HepG2 (cell line): Measurements from ENCODE around the gene RSL1D1. TPM values are rescaled to one million over a fixed set of nuclear protein-coding genes. Genes with fewer than 3 reads are reported as not detected.

Experiments used
- ATAC-seq: fragments of 200-7000 bp; cut with Tn5 transposase; 3 replicates; pipeline ENCODE4 v1.9.1; 2020; ENCODE audit warnings: mild to moderate bottlenecking, moderate library complexity
- BruUV-seq: library from RNA; stranded (reverse); fragments of 400-500 nt; replicated peaks from 2 replicates; lab custom pipeline; 2021; lab: Mats Ljungman, UMichigan
- CTCF ChIA-PET: fragments of 300-600 bp; formaldehyde crosslinking; extraction: SDS; loops from one replicate; lab custom pipeline; 2021; ENCODE audit warnings: low total read pairs, inconsistent platforms, low intra/inter-chr PET ratio; lab: Yijun Ruan, JAX
- POLR2A ChIA-PET: fragments of 350-600 bp; sonication (Branson Sonifier 250); formaldehyde crosslinking; loops from one replicate; lab custom pipeline; 2020; ENCODE audit warnings: antibody characterized with exemption, inconsistent platforms; lab: Yijun Ruan, JAX
- DNase-seq: peaks from one replicate; pipeline ENCODE4 v3.0.0-alpha.2; 2015; ENCODE audit warnings: low spot score
- FAIRE-seq: peaks from 3 replicates; lab custom pipeline; 2011; peaks lifted over from hg19 to GRCh38; lab: Jason Lieb, UNC
- H2AFZ ChIP-seq: one replicate; pipeline ENCODE4 v1.6.1; 2011; ENCODE audit warnings: low read length, inconsistent platforms
- H3K27ac ChIP-seq: fragments of 300-600 bp; 3 replicates; pipeline ENCODE4 v1.8.0; 2011; ENCODE audit warnings: mixed run types, mild to moderate bottlenecking, mixed read lengths, low read length, inconsistent platforms; ENCODE audit not compliant: insufficient read depth; ENCODE audit errors: extremely low read length
- H3K27me3 ChIP-seq, 2 experiments: fragments of 200-600 bp in 1 of 2; 2 replicates in 1 of 2; 3 replicates in 1 of 2; pipeline versions ENCODE4 v1.6.0 to v1.8.0; 2011; ENCODE audit warnings: low read length in 2 of 2, mild to moderate bottlenecking in 2 of 2, moderate library complexity in 2 of 2, inconsistent platforms in 1 of 2; ENCODE audit not compliant: insufficient read depth in 2 of 2, control insufficient read depth in 1 of 2
- H3K36me3 ChIP-seq, 2 experiments: fragments of 200-600 bp in 1 of 2; replicated peaks in 1 of 2; 2 replicates in 1 of 2; 3 replicates in 1 of 2; pipeline versions ENCODE4 v1.5.1 to v1.8.0; 2011; ENCODE audit warnings: low read length in 2 of 2, inconsistent platforms in 1 of 2; ENCODE audit not compliant: insufficient read depth in 2 of 2, control insufficient read depth in 1 of 2
- H3K4me1 ChIP-seq: 2 replicates; pipeline ENCODE4 v1.5.1; 2012; ENCODE audit warnings: low read length, inconsistent platforms; ENCODE audit not compliant: insufficient read depth
- H3K4me2 ChIP-seq: 2 replicates; pipeline ENCODE4 v1.6.0; 2011; ENCODE audit warnings: low read depth, low read length, inconsistent platforms
- H3K4me3 ChIP-seq, 3 experiments: fragments of 200-600 bp in 1 of 3; sonication (generic), shearing (Covaris generic) in 1 of 3; replicated peaks in 1 of 3; 2 replicates each; pipeline ENCODE4 v1.5.1; 2011 to 2016; ENCODE audit warnings: low read length in 3 of 3, inconsistent platforms in 2 of 3, low read depth in 2 of 3, mild to moderate bottlenecking in 2 of 3, control low read depth in 1 of 3, mixed read lengths in 1 of 3; ENCODE audit not compliant: insufficient read depth in 1 of 3
- H3K79me2 ChIP-seq: one replicate; pipeline ENCODE4 v1.6.1; 2011; ENCODE audit warnings: low read length, inconsistent platforms; ENCODE audit not compliant: insufficient read depth
- H3K9ac ChIP-seq: 2 replicates; pipeline ENCODE4 v1.6.0; 2011; ENCODE audit warnings: mild to moderate bottlenecking, low read depth, low read length, inconsistent platforms; ENCODE audit not compliant: insufficient read depth
- H3K9me3 ChIP-seq: 2 replicates; pipeline ENCODE4 v1.5.1; 2012; ENCODE audit warnings: mild to moderate bottlenecking, low read length
- H4K20me1 ChIP-seq: 2 replicates; pipeline ENCODE4 v1.6.0; 2011; ENCODE audit warnings: inconsistent platforms, mild to moderate bottlenecking, low read length, moderate library complexity; ENCODE audit not compliant: insufficient read depth
- ELF1 ChIP-seq: sonication (generic); formaldehyde crosslinking; IDR thresholded peaks from 2 replicates; pipeline ENCODE4 v1.4.0; 2020; ENCODE audit warnings: missing genetic modification reagents
- FOXP4 ChIP-seq: sonication (generic); formaldehyde crosslinking; IDR thresholded peaks from 2 replicates; pipeline ENCODE4 v1.4.0; 2020; ENCODE audit warnings: missing genetic modification reagents
- POLR2A ChIP-seq, 2 experiments: IDR thresholded peaks; 2 replicates each; pipeline ENCODE4 v1.6.1; 2011; ENCODE audit warnings: low read depth in 2 of 2, low read length in 2 of 2, mild to moderate bottlenecking in 1 of 2, moderate library complexity in 1 of 2; ENCODE audit not compliant: insufficient read depth in 1 of 2
- SRSF9 ChIP-seq: fragments of 200-400 bp; formaldehyde crosslinking; IDR thresholded peaks from 2 replicates; pipeline ENCODE4 v1.6.1; 2018; ENCODE audit warnings: borderline replicate concordance, mild to moderate bottlenecking, low read depth, low read length; ENCODE audit not compliant: insufficient read depth, poor library complexity, severe bottlenecking
- YEATS2 ChIP-seq: sonication (generic); formaldehyde crosslinking; IDR thresholded peaks from 2 replicates; pipeline ENCODE4 v1.4.0; 2020; ENCODE audit warnings: missing genetic modification reagents, borderline replicate concordance
- ZFP62 ChIP-seq: sonication (generic); formaldehyde crosslinking; IDR thresholded peaks from 2 replicates; pipeline ENCODE4 v1.4.0; 2020; ENCODE audit warnings: missing genetic modification reagents
- ZNF264 ChIP-seq: sonication (generic); formaldehyde crosslinking; IDR thresholded peaks from 2 replicates; pipeline ENCODE4 v1.4.0; 2020; ENCODE audit warnings: missing genetic modification reagents
- ZNF772 ChIP-seq: sonication (generic); formaldehyde crosslinking; IDR thresholded peaks from 2 replicates; pipeline ENCODE4 v1.5.0; 2020; ENCODE audit warnings: mild to moderate bottlenecking, missing genetic modification reagents
- WGBS: methylation state at CpG from one replicate; pipeline ENCODE4 v1.1.6; 2017; ENCODE audit warnings: low lambda C conversion rate; 5-methylcytosine and 5-hydroxymethylcytosine counted together
- in situ Hi-C: cut with HindIII; loops from 2 replicates; pipeline ENCODE4 v1.10.0; 2017; ENCODE audit warnings: low pct_unique_long_range_greater_than_20kb; ENCODE audit not compliant: extremely low pct_ligation_motif_present
- intact Hi-C: fragments of 100-400 bp; cut with micrococcal nuclease; formaldehyde crosslinking; loops from one replicate; pipeline ENCODE4 v1.10.0; 2022; ENCODE audit not compliant: unreplicated experiment
- polyA plus RNA-seq, 8 experiments: library from polyadenylated mRNA; depleted of rRNA in 3 of 8; stranded (reverse) in 7 of 8; unstranded in 1 of 8; fragments of >200 nt; fragmentation: Illumina TruSeq in 4 of 8; extraction: Trizol in 4 of 8; gene quantifications; 2 replicates each; pipeline versions ENCODE4 v1.2.1 to v1.2.3, GENCODE V29; 2011 to 2016; ENCODE audit warnings: low read depth in 4 of 8, missing spikeins in 1 of 8, mixed read lengths in 1 of 8; ENCODE audit not compliant: insufficient read depth in 1 of 8
- total RNA-seq, 5 experiments: library from RNA; depleted of rRNA; stranded (reverse); fragments of >200 nt; fragmentation: Illumina TruSeq; extraction: Trizol; gene quantifications; 2 replicates each; pipeline ENCODE4 v1.2.3, GENCODE V29; 2016; ENCODE audit warnings: low read depth in 1 of 5
- TF ChIP-seq, protein P1 (sequence below), 2 experiments: fragments of 450-650 bp in 1 of 2; sonication (generic) in 1 of 2; formaldehyde crosslinking; IDR thresholded peaks; 2 replicates each; pipeline versions ENCODE4 v1.5.0 to v1.8.0; 2020 to 2022; ENCODE audit warnings: mild to moderate bottlenecking in 1 of 2, missing genetic modification reagents in 1 of 2

RSL1D1 gene
- total and polyA plus RNA-seq, 2 of the 13 experiments (the other 11 are each of a cell fraction or from before 2014, with no cell fraction given): 187 to 343 TPM

- H4K20me1 ChIP-seq: peaks cover 16% of the 10 kb centered on the region
- TF ChIP-seq YEATS2 (CRISPR knock-in tag) (no peak), FOXP4 (CRISPR knock-in tag) (no peak), SRSF9 (no peak), ELF1 (CRISPR knock-in tag) (no peak), ZNF772 (CRISPR knock-in tag) (no peak), ZNF264 (CRISPR knock-in tag) (no peak), POLR2A (IDR thresholded peaks at IDR 0.05; ENCODE audit: insufficient read depth in 1 of 2, low read depth in 2 of 2, low read length in 2 of 2) (no peak), ZFP62 (CRISPR knock-in tag) (no peak)
- TF ChIP-seq, protein P1, sequence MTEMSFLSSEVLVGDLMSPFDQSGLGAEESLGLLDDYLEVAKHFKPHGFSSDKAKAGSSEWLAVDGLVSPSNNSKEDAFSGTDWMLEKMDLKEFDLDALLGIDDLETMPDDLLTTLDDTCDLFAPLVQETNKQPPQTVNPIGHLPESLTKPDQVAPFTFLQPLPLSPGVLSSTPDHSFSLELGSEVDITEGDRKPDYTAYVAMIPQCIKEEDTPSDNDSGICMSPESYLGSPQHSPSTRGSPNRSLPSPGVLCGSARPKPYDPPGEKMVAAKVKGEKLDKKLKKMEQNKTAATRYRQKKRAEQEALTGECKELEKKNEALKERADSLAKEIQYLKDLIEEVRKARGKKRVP (CRISPR knock-in tag; IDR thresholded peaks at IDR 0.05): no peak
- H3K79me2 ChIP-seq: peaks cover 20% of the 10 kb centered on the region
- in situ Hi-C loops (no loop called here), intact Hi-C loops (no loop called here)
- ChIA-PET POLR2A (interaction anchor here (1.0 to 2.0 kb wide), 7 partner anchors 8 to 98 kb away, joined by 3 to 9 read pairs (median 5); partner anchors contain the start of genes GSPT1, RSL1D1, TXNDC11 and ZC3H7A), CTCF (no interaction called here)
- H3K27ac ChIP-seq: no peak overlapping the region
- BruUV-seq: no TSS peak
- no peak overlapping the region for H3K4me2 ChIP-seq
- no peak overlapping the region for H3K9ac ChIP-seq
- peaks cover 5% of the 10 kb centered on the region for H3K4me1 ChIP-seq
- 97% methylated on average over 7 of the region's 7 CpGs for WGBS
- no peak overlapping the region for H3K4me3 ChIP-seq
- no peak for DNase-seq
- H3K36me3 ChIP-seq: peaks cover 72 to 92% of the 10 kb centered on the region in 2 experiments
- no peak for ATAC-seq
- no peaks in the 10 kb centered on the region for H3K9me3 ChIP-seq
- FAIRE-seq: no peak
- no peak overlapping the region for H2AFZ ChIP-seq
- H3K27me3 ChIP-seq: no peaks in the 10 kb centered on the region
Observed at GRCh38 chr16:11841026-11841425, 10.3 kb downstream of the RSL1D1 start.
